GM12801 (cell line): ENCODE results near the gene MYEF2.

Experiments used
- TF ChIP-seq, protein P1 (sequence below): IDR thresholded peaks from one replicate; pipeline ENCODE4 v1.5.1; 2011; ENCODE audit warnings: control low read depth; ENCODE audit not compliant: insufficient read length; ENCODE audit errors: extremely low read depth

MYEF2 gene

DNA sequence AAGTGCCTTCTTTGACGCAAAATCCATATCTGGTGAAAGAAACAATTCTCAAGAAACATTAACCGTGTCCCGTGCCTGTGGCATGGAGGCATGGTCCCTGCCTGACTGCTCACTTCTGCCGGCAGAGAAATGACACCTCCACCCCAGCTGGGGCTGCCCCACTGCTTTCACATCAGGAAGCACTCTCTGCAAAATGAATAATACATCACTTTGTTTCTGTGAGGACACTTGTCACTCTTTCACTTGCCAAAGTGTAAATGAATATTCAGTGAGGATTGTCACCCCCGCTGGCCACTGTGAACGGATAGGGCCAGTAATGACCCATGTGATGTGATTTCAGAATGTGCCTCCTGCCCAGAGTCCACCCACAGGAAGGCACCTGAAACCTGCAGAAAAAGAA, 88.4 kb downstream of the MYEF2 start:
- TF ChIP-seq, protein P1, sequence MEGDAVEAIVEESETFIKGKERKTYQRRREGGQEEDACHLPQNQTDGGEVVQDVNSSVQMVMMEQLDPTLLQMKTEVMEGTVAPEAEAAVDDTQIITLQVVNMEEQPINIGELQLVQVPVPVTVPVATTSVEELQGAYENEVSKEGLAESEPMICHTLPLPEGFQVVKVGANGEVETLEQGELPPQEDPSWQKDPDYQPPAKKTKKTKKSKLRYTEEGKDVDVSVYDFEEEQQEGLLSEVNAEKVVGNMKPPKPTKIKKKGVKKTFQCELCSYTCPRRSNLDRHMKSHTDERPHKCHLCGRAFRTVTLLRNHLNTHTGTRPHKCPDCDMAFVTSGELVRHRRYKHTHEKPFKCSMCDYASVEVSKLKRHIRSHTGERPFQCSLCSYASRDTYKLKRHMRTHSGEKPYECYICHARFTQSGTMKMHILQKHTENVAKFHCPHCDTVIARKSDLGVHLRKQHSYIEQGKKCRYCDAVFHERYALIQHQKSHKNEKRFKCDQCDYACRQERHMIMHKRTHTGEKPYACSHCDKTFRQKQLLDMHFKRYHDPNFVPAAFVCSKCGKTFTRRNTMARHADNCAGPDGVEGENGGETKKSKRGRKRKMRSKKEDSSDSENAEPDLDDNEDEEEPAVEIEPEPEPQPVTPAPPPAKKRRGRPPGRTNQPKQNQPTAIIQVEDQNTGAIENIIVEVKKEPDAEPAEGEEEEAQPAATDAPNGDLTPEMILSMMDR = no peak

DNA sequence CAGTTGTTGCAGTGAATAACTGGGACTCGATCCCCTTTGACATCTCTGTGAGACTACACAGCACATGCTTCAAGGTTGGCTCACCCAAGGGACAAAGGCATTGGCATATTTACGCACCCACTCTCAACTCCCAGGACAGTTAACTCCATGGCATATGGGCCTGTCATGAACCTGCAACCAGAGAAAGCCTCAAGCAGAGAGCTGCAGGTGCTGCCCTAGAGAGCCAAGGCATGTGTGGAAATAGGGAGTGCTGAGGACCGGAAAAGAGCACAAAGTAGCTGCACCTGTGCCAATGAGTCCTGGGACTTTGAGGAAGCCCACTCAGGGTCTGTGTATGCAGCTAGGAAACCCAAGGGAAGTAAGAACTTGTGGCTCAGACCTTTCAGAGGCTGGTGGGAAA, 90.3 kb downstream of the MYEF2 start:
- TF ChIP-seq, protein P1 = no peak

DNA sequence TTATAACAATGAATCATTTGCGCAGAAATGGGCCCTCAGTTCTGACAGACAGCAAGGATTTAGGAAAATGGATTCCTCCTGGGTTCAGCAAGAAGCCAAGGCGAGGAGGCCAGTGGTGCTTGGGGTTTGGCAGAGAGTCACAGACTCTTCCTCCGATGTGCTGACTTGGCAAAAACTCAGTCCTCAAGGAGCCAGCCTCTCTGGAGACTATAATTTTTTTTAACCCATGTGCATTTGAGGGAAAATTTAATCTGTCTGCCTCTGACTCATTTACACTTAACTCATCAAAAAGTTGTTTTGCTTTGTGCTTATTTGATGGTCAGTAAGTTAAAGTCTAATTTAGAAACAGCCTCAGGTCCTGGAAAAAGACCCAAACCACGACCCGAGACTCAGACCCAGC, 91.5 kb downstream of the MYEF2 start:
- TF ChIP-seq, protein P1 = no peak

DNA sequence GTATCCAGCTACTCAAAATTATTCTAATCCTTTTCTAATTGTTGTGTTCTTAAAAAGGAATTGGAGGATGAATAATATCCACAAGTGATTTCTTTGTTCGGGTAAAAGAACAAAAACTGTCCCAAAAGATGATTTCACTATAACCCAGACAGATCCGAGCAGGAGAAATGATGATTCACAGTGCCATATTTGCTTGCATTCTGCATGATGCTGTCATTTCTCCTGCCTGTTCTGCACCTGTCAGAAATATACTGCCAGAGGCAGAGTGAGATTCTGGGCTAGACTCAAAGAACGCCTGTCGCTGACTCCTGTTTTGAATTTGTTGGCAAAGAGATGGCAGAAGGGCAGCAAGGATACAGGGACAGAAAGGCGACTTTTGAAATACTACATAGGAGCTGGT, 92.0 kb downstream of the MYEF2 start:
- TF ChIP-seq, protein P1 = no peak

DNA sequence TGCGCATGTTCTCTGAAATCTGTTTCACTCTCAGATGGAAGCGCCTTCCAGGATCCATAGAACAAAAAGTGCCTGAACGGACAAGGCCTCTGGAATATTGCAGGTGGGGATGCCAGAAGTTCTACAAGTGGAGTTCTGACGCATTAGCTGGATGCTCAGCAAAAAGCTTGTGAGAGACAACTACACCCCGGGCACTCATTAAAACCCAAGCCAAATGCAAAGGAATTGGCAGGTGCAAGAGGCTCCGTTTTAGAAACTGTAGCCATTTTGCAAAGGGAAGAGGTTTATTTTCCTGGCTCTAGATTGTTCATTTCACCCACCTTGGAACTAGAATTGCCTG, 92.5 kb downstream of the MYEF2 start:
- TF ChIP-seq, protein P1 = no peak

DNA sequence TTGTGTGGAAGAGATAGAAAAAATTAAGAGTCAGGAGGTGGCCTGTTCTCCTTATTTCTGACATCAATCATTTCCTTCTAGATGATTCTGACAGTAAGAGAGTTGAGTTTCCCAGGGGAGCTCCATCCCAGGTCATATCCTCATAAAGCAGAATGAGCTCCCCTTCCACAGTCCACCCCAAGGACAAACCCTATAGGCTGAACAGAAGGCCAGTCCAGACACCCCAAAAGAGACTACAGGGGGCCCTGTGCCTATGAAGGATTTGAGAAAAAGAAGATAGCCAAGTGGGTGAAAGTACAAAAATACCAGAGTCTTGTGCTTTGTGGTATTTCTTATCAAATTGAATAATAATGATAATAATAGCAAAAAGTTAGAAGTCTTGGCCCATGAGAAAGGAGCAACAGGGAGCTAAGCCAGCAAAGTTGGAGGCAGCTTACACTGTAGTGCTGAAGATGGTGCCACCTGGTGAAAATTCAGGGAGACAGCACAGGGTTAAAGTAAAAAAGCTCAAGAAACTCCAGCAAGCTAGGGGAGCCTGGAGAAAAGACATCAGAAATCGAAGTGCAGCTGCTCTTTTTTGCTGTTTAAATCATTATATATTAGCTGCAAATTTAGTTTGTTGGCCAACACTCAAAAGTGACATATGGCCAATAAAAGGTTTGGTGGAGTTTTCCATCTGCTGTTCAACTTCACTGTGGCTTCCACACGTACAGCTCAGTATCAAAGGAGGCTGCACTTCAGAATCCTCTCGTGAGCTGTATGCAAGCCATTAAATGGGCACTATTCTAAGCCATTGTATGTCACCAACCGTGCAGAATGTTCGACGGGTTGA, 93.1 kb downstream of the MYEF2 start:
- TF ChIP-seq, protein P1 = no peak
